Measurements from ENCODE around the gene VARS2.
"Not testable (repeated sequence)": the region's sequence is repeated elsewhere in the genome, so short reads cannot be mapped to it uniquely, and the experiment has no call there.

Gene VARS2

GRCh38 chr6:30963641-30964040 lies 49.6 kb downstream of the VARS2 start:
- DNase-seq (ENCODE audit: low read depth): no peak

- no peak for DNase-seq (ENCODE audit: low read depth)
Observed at GRCh38 chr6:30964075-30964474, 50.0 kb downstream of the VARS2 start.

GRCh38 chr6:30965140-30965601 lies 51.1 kb downstream of the VARS2 start:
- no peak for DNase-seq (ENCODE audit: low read depth)

- no peak for DNase-seq (ENCODE audit: low read depth)
Observed at GRCh38 chr6:30966154-30966553, 52.1 kb downstream of the VARS2 start.

GRCh38 chr6:30969171-30969570 lies 55.1 kb downstream of the VARS2 start:
- DNase-seq (ENCODE audit: low read depth): not testable (repeated sequence)

- no peak for DNase-seq (ENCODE audit: low read depth)
Observed at GRCh38 chr6:30970946-30971345, 56.9 kb downstream of the VARS2 start.

GRCh38 chr6:30972816-30973215 lies 58.8 kb downstream of the VARS2 start:
- DNase-seq (ENCODE audit: low read depth): no peak

GRCh38 chr6:30974490-30975252 lies 60.6 kb downstream of the VARS2 start:
- no peak for DNase-seq (ENCODE audit: low read depth)
